Measurements from ENCODE around the gene TRIL.

Gene TRIL

GRCh38 chr7:28954471-28954870 is 3.7 kb downstream of the TRIL start:
- DNase-seq: no peak
- intact Hi-C loops (cut with DNase I): no loop called here

GRCh38 chr7:28953633-28954032 is 4.5 kb downstream of the TRIL start:
- intact Hi-C loops (cut with DNase I): no loop called here
- no peak for DNase-seq

GRCh38 chr7:28942168-28942567 is 16.0 kb downstream of the TRIL start:
- intact Hi-C loops (cut with DNase I): no loop called here
- DNase-seq: no peak

- intact Hi-C loops (cut with DNase I): no loop called here
- DNase-seq: no peak
These were observed 16.5 kb downstream of the TRIL start for GRCh38 chr7:28941633-28942032.

- DNase-seq: no peak
- intact Hi-C loops (cut with DNase I): no loop called here
These were observed 17.3 kb downstream of the TRIL start for GRCh38 chr7:28940741-28941384.

- no peak for DNase-seq
- intact Hi-C loops (cut with DNase I): no loop called here
These were observed 18.1 kb downstream of the TRIL start for GRCh38 chr7:28939844-28940544.

GRCh38 chr7:28939367-28939766 is 18.8 kb downstream of the TRIL start:
- intact Hi-C loops (cut with DNase I): no loop called here

GRCh38 chr7:28937619-28938018 is 20.5 kb downstream of the TRIL start:
- intact Hi-C loops (cut with DNase I): no loop called here
- peak in 1 of 10 donors; percentile 81 for DNase-seq

More at GRCh38 chr7:28939367-28939766, 18.8 kb downstream of the TRIL start:
- DNase-seq: no peak

- intact Hi-C loops (cut with DNase I): no loop called here
These were observed 21.0 kb downstream of the TRIL start for GRCh38 chr7:28937103-28937502.

GRCh38 chr7:28933846-28934320 is 24.2 kb downstream of the TRIL start:
- intact Hi-C loops (cut with DNase I): no loop called here
- no peak for DNase-seq

More at GRCh38 chr7:28937103-28937502, 21.0 kb downstream of the TRIL start:
- no peak for DNase-seq

- intact Hi-C loops (cut with DNase I): no loop called here
- DNase-seq: no peak
These were observed 26.6 kb downstream of the TRIL start for GRCh38 chr7:28931565-28931964.

- intact Hi-C loops (cut with DNase I): loop anchor here (1.0 to 10.0 kb wide), 3 partner anchors 30 to 418 kb away; no protein-coding TSS in a partner anchor
- DNase-seq: peak in 9 of 10 donors; percentile 13 to 86 (median 49)
These were observed 31.1 kb downstream of the TRIL start for GRCh38 chr7:28926871-28927597.

- intact Hi-C loops (cut with DNase I): loop anchor here (1.0 to 10.0 kb wide), 5 partner anchors 184 to 533 kb away; no protein-coding TSS in a partner anchor
- DNase-seq: peak in 9 of 10 donors; percentile 45 to 94 (median 74)
These were observed 35.4 kb downstream of the TRIL start for GRCh38 chr7:28922624-28923331.

- DNase-seq: peak in 7 of 10 donors; percentile 18 to 90 (median 52)
- intact Hi-C loops (cut with DNase I): loop anchor here (1.0 to 10.0 kb wide), 5 partner anchors 184 to 533 kb away; no protein-coding TSS in a partner anchor
These were observed 36.3 kb downstream of the TRIL start for GRCh38 chr7:28921822-28922221.

- no peak for DNase-seq
- intact Hi-C loops (cut with DNase I): loop anchor here (5.0 to 10.0 kb wide), 2 partner anchors 267 to 424 kb away; no protein-coding TSS in a partner anchor
These were observed 37.7 kb downstream of the TRIL start for GRCh38 chr7:28920424-28920823.

GRCh38 chr7:28919510-28919909 is 38.6 kb downstream of the TRIL start:
- DNase-seq: peak in 1 of 10 donors; percentile 22
- intact Hi-C loops (cut with DNase I): no loop called here

GRCh38 chr7:28908775-28909174 is 49.4 kb downstream of the TRIL start:
- intact Hi-C loops (cut with DNase I): no loop called here
- no peak for DNase-seq

GRCh38 chr7:28905464-28905863 is 52.7 kb downstream of the TRIL start:
- no peak for DNase-seq
- intact Hi-C loops (cut with DNase I): no loop called here

- intact Hi-C loops (cut with DNase I): no loop called here
- no peak for DNase-seq
These were observed 53.5 kb downstream of the TRIL start for GRCh38 chr7:28904578-28905048.
